ENCODE results near the gene EPHB2. TPM values are rescaled to one million over a fixed set of nuclear protein-coding genes. Genes with fewer than 3 reads are reported as not detected.

The EPHB2 gene
- total RNA-seq, 2 experiments from 2014 or later, result 0.59 TPM; not detected in 1

DNA sequence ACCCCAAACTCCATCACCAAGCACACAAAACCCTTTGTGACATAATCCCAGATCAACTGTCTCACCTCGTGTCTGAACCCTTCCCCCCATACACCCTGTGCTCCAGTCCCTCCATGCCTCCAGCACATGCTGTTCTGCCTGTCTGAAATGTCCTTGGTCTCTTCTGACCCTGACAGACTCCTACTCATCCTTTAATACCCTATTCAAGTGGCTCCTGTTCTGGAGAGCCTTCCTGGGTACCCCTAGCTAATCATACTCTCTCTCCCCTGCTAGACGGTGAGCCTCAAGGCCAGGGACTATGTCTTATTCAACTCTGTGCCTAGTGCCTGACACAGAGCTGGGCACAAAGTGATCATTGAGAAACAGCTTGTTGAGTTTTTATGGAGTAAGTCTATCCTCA, 137.1 kb downstream of the EPHB2 start:
- no peaks in the 10 kb centered on the region for H3K4me1 ChIP-seq (ENCODE audit: insufficient read depth, low read length, poor library complexity, severe bottlenecking)
- H3K9me2 ChIP-seq (ENCODE audit: insufficient read depth, low read length), result no peaks in the 10 kb centered on the region
- POLR2A ChIA-PET, result no interaction called here
- H3K9me3 ChIP-seq (ENCODE audit: low read length), result no peaks in the 10 kb centered on the region
- BruUV-seq (replicated peaks), result no TSS peak
- H3K36me3 ChIP-seq (ENCODE audit: insufficient read depth, low read length), result no peaks in the 10 kb centered on the region
- no peaks in the 10 kb centered on the region for H3K79me2 ChIP-seq (ENCODE audit: insufficient read depth, low read depth, low read length)
- no peak for TF ChIP-seq EZH2phosphoT487 (IDR thresholded peaks at IDR 0.05; ENCODE audit: borderline replicate concordance, low read depth, low read length)
- no peak for TF ChIP-seq CTCF (conservative IDR thresholded peaks at IDR 0.05; ENCODE audit: low read length)
- H3K27ac ChIP-seq (ENCODE audit: low read depth, low read length, poor library complexity, severe bottlenecking), result no peak overlapping the region
- CTCF ChIA-PET (ENCODE audit: unreplicated experiment), result no interaction called here
- intact Hi-C loops (cut with micrococcal nuclease; ENCODE audit: unreplicated experiment), result no loop called here
- no peak overlapping the region for H3K4me2 ChIP-seq (ENCODE audit: low read length)
- no peaks in the 10 kb centered on the region for H4K20me1 ChIP-seq (ENCODE audit: insufficient read depth, low read length)
- no peak for DNase-seq (ENCODE audit: low spot score)
- H2AFZ ChIP-seq (ENCODE audit: low read length), result no peak overlapping the region
- H3K4me3 ChIP-seq (ENCODE audit: low read depth, low read length, poor library complexity, severe bottlenecking), result no peak overlapping the region

DNA sequence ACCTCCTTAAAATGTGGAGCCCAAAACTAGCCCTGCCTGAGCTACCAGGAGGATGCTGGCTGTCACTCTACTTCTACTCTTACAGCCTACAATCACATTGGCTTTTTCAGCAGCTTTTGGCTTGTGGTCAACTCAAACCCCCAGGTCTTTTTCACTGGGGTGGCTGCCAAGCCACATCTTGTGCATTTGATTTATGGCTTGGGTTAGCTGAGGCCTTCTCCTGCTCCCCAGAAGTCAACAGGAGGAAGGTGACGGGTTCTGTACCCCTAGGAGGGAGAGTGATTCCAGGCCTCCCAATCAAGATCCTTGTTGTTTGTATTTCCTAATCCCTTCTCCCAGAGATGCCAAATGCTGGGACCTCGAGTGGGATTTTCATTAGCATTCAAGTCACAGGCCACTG, 137.8 kb downstream of the EPHB2 start:
- Histone ChIP-seq H4K20me1 (ENCODE audit: insufficient read depth, low read length) (no peaks in the 10 kb centered on the region), H3K4me3 (ENCODE audit: low read depth, low read length, poor library complexity, severe bottlenecking) (no peak overlapping the region), H3K9me2 (ENCODE audit: insufficient read depth, low read length) (no peaks in the 10 kb centered on the region), H3K4me2 (ENCODE audit: low read length) (no peak overlapping the region), H3K79me2 (ENCODE audit: insufficient read depth, low read depth, low read length) (no peaks in the 10 kb centered on the region), H3K36me3 (ENCODE audit: insufficient read depth, low read length) (no peaks in the 10 kb centered on the region), H3K4me1 (ENCODE audit: insufficient read depth, low read length, poor library complexity, severe bottlenecking) (no peaks in the 10 kb centered on the region), H3K9me3 (ENCODE audit: low read length) (no peaks in the 10 kb centered on the region), H2AFZ (ENCODE audit: low read length) (no peak overlapping the region), H3K27ac (ENCODE audit: low read depth, low read length, poor library complexity, severe bottlenecking) (no peak overlapping the region)
- intact Hi-C loops (cut with micrococcal nuclease; ENCODE audit: unreplicated experiment), result no loop called here
- no TSS peak for BruUV-seq (replicated peaks)
- POLR2A ChIA-PET, result no interaction called here
- CTCF ChIA-PET (ENCODE audit: unreplicated experiment), result no interaction called here
- TF ChIP-seq CTCF (conservative IDR thresholded peaks at IDR 0.05; ENCODE audit: low read length) (no peak), EZH2phosphoT487 (IDR thresholded peaks at IDR 0.05; ENCODE audit: borderline replicate concordance, low read depth, low read length) (no peak)
- no peak for DNase-seq (ENCODE audit: low spot score)

DNA sequence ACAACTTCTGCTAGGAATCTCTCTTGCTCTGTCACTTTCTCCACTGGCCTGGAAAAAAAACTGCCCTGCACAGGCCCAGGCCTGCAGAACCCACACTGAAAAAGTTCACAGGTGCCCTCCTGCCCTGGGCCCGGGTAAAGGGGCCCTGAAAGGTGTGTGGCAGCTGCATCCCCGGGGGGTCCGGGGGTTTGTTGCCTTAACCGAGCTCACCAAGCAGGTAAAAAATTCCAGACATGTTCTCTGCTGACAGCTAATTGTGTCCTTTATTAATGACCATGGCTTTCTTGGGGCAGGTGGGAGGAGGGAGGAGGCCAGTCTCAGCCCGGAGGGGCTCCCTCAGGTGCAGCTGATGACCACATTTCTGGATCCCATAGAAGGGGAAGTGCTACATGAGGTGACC, 139.1 kb downstream of the EPHB2 start:
- no peaks in the 10 kb centered on the region for H4K20me1 ChIP-seq (ENCODE audit: insufficient read depth, low read length)
- no peak for DNase-seq (ENCODE audit: low spot score)
- POLR2A ChIA-PET, result no interaction called here
- intact Hi-C loops (cut with micrococcal nuclease; ENCODE audit: unreplicated experiment), result no loop called here
- H3K9me2 ChIP-seq (ENCODE audit: insufficient read depth, low read length), result no peaks in the 10 kb centered on the region
- H2AFZ ChIP-seq (ENCODE audit: low read length), result no peak overlapping the region
- H3K4me1 ChIP-seq (ENCODE audit: insufficient read depth, low read length, poor library complexity, severe bottlenecking), result peaks cover 9% of the 10 kb centered on the region
- H3K27ac ChIP-seq (ENCODE audit: low read depth, low read length, poor library complexity, severe bottlenecking), result no peak overlapping the region
- no peaks in the 10 kb centered on the region for H3K36me3 ChIP-seq (ENCODE audit: insufficient read depth, low read length)
- CTCF ChIA-PET (ENCODE audit: unreplicated experiment), result no interaction called here
- no TSS peak for BruUV-seq (replicated peaks)
- H3K9me3 ChIP-seq (ENCODE audit: low read length), result no peaks in the 10 kb centered on the region
- no peak overlapping the region for H3K4me3 ChIP-seq (ENCODE audit: low read depth, low read length, poor library complexity, severe bottlenecking)
- H3K79me2 ChIP-seq (ENCODE audit: insufficient read depth, low read depth, low read length), result no peaks in the 10 kb centered on the region
- no peak overlapping the region for H3K4me2 ChIP-seq (ENCODE audit: low read length)
- TF ChIP-seq CTCF (conservative IDR thresholded peaks at IDR 0.05; ENCODE audit: low read length), result no peak
- TF ChIP-seq EZH2phosphoT487 (IDR thresholded peaks at IDR 0.05; ENCODE audit: borderline replicate concordance, low read depth, low read length), result no peak
